ENCODE measurements around the gene RBM34. TPM values are rescaled to one million over a fixed set of nuclear protein-coding genes. Genes with fewer than 3 reads are reported as not detected.
A peak's percentile ranks its signal among the peaks of the same experiment; 100 is the strongest.

Gene RBM34
- total RNA-seq, 2 experiments from 2014 or later: 111 to 116 TPM

DNA sequence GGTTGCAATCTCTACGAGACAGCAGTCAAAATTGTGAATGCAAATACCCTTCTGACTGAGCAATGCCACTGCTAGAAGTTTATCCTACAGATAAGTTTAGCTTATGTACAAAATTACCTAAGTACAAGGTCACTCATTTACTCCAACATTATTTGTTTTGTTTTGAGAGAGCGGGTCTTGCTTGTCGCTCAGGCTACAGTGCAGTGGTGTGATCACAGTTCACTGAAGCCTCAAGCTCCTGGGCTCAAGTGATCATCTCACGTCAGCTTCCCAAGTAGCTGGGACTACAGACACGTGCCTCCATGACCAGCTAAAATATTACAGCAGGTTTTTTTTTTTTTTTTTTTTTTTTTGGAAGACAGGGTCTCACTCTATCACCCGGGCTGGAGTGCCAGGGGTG lies 15.4 kb downstream of the RBM34 start:
- Mint-ChIP-seq H3K36me3 (peaks cover 66% of the 10 kb centered on the region), H3K27me3 (no peaks in the 10 kb centered on the region), H3K27ac (no peak overlapping the region), H3K4me1 (peaks cover 20% of the 10 kb centered on the region), H3K4me3 (no peak overlapping the region), H3K9me3 (ENCODE audit: low read depth) (no peaks in the 10 kb centered on the region)
- ATAC-seq (no peak), DNase-seq (no peak)
- CTCF ChIA-PET: interaction anchor here (0.7 to 1.8 kb wide), 3 partner anchors 11 to 153 kb away, joined by 3 to 7 read pairs (median 4); no protein-coding TSS in a partner anchor

GRCh38 chr1:235142991-235143390 lies 18.1 kb downstream of the RBM34 start:
- Mint-ChIP-seq H3K27me3 (no peaks in the 10 kb centered on the region), H3K9me3 (ENCODE audit: low read depth) (no peaks in the 10 kb centered on the region), H3K4me3 (no peak overlapping the region), H3K36me3 (peaks cover 69% of the 10 kb centered on the region), H3K27ac (no peak overlapping the region), H3K4me1 (peaks cover 32% of the 10 kb centered on the region)
- CTCF ChIA-PET: interaction anchor here (1.3 kb wide), 1 partner anchor 14 kb away, joined by 5 read pairs; no protein-coding TSS in a partner anchor
- no peak for ATAC-seq
- DNase-seq: no peak

DNA sequence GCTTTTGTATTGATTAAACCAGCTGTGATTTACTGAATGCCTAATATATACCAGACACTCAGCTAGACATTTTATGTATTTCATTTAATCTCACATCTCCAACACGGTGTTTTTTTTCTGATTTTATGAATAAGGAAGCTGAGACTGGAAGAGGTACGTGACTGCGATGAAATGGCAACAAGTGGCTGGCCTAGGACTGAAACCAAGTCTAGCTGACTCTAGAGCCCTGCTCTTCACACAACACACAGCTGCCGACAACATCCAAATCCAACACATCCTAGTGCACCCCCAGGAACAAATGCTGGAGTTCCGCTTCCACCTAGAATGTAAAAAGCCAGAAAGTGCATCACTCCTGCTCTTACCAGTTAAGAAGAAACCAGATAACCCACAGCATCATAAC lies 21.7 kb downstream of the RBM34 start:
- Mint-ChIP-seq H3K4me3 (no peak overlapping the region), H3K27me3 (no peaks in the 10 kb centered on the region), H3K27ac (peak overlapping the region; percentile 25), H3K9me3 (ENCODE audit: low read depth) (no peaks in the 10 kb centered on the region), H3K4me1 (peaks cover 23% of the 10 kb centered on the region), H3K36me3 (peaks cover 77% of the 10 kb centered on the region)
- ATAC-seq: no peak
- DNase-seq: no peak
- CTCF ChIA-PET: interaction anchor here (0.9 to 1.3 kb wide), 2 partner anchors 28 to 277 kb away, joined by 3 read pairs; no protein-coding TSS in a partner anchor

GRCh38 chr1:235138821-235139220 lies 22.2 kb downstream of the RBM34 start:
- Mint-ChIP-seq H3K4me1 (peaks cover 21% of the 10 kb centered on the region), H3K9me3 (ENCODE audit: low read depth) (no peaks in the 10 kb centered on the region), H3K27me3 (no peaks in the 10 kb centered on the region), H3K27ac (peak overlapping the region; percentile 52), H3K4me3 (no peak overlapping the region), H3K36me3 (peaks cover 78% of the 10 kb centered on the region)
- CTCF ChIA-PET: interaction anchor here (1.2 to 1.3 kb wide), 2 partner anchors 12 to 29 kb away, joined by 3 read pairs; no protein-coding TSS in a partner anchor
- peak; percentile 36 for ATAC-seq
- DNase-seq: no peak

DNA sequence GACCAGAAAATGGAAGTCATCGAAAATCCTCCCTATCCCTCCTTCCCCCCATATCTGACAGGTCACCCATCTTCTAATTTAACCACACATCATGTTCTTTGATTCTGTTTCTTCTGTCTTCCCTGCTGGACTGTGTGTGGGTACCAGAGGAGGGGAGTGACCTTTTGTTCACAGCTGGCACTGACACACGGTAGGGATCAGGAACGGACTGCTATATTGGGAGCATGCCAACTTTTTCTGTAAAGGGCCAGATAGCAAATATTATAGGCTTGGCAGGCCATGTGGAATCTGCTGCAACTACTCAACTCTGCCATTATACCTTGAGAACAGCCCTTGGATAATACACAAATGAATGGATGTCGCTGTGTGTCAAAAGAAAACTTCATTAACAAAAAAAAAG lies 24.9 kb downstream of the RBM34 start:
- ATAC-seq (no peak), DNase-seq (no peak)
- H3K9me3 Mint-ChIP-seq (ENCODE audit: low read depth): no peaks in the 10 kb centered on the region
- H3K4me3 Mint-ChIP-seq: no peak overlapping the region
- H3K36me3 Mint-ChIP-seq: peaks cover 72% of the 10 kb centered on the region
- CTCF ChIA-PET: no interaction called here
- H3K27me3 Mint-ChIP-seq: no peaks in the 10 kb centered on the region
- peaks cover 28% of the 10 kb centered on the region for H3K4me1 Mint-ChIP-seq
- no peak overlapping the region for H3K27ac Mint-ChIP-seq

GRCh38 chr1:235134171-235134570 lies 26.9 kb downstream of the RBM34 start:
- Mint-ChIP-seq H3K27me3 (no peaks in the 10 kb centered on the region), H3K4me1 (peaks cover 20% of the 10 kb centered on the region), H3K4me3 (no peak overlapping the region), H3K27ac (no peak overlapping the region), H3K9me3 (ENCODE audit: low read depth) (no peaks in the 10 kb centered on the region), H3K36me3 (peaks cover 61% of the 10 kb centered on the region)
- no peak for DNase-seq
- no peak for ATAC-seq
- CTCF ChIA-PET: interaction anchor here (1.4 to 2.0 kb wide), 2 partner anchors 26 to 30 kb away, joined by 6 to 7 read pairs; partner anchors contain the start of gene RBM34

DNA sequence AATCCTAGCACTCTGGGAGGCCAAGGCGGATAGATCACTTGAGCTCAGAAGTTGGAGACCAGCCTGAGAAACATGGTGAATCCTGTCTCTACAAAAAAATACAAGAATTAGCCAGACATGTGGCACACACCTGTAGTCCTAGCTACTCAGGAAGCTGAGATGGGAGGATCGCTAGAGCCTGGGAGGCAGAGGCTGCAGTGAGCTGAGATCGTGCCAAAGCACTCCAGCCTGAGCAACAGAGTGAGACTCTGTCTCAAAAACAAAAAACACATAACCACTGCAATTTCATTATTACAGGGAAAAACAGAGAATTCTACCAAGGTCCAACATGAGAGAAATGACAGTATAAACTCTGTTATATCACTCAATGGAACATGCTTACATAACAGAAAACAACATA lies 28.0 kb downstream of the RBM34 start:
- CTCF ChIA-PET: interaction anchor here (1.4 to 2.0 kb wide), 4 partner anchors 24 to 28 kb away, joined by 3 to 7 read pairs (median 4); partner anchors contain the start of gene RBM34
- DNase-seq: no peak
- Mint-ChIP-seq H3K27ac (no peak overlapping the region), H3K4me3 (no peak overlapping the region), H3K9me3 (ENCODE audit: low read depth) (no peaks in the 10 kb centered on the region), H3K4me1 (peaks cover 11% of the 10 kb centered on the region), H3K36me3 (peaks cover 54% of the 10 kb centered on the region), H3K27me3 (no peaks in the 10 kb centered on the region)
- no peak for ATAC-seq

DNA sequence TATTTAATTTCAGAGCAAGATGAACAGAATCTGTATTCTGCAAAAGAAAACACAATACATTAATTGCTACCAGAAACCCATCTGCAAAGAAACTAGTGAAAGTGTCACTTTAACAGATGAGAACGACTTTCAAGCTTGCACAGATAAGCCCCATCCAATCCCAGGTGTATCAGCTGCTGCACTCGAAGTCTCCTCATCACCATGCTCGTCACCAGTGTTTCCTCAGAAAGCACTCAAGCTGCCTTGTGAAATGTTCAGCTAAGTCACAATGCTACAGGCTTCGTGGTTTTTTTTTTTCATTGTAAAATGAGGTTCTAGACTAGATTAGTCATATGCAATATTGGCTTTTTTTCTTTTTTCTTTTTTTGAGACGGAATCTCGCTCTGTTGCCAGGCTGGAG lies 29.1 kb downstream of the RBM34 start:
- peaks cover 48% of the 10 kb centered on the region for H3K36me3 Mint-ChIP-seq
- CTCF ChIA-PET: interaction anchor here (1.6 to 2.0 kb wide), 2 partner anchors 23 to 29 kb away, joined by 3 to 7 read pairs; partner anchors contain the start of gene RBM34
- DNase-seq: no peak
- no peak overlapping the region for H3K4me3 Mint-ChIP-seq
- H3K9me3 Mint-ChIP-seq (ENCODE audit: low read depth): no peaks in the 10 kb centered on the region
- no peak for ATAC-seq
- H3K27ac Mint-ChIP-seq: no peak overlapping the region
- no peaks in the 10 kb centered on the region for H3K27me3 Mint-ChIP-seq
- peaks cover 13% of the 10 kb centered on the region for H3K4me1 Mint-ChIP-seq

DNA sequence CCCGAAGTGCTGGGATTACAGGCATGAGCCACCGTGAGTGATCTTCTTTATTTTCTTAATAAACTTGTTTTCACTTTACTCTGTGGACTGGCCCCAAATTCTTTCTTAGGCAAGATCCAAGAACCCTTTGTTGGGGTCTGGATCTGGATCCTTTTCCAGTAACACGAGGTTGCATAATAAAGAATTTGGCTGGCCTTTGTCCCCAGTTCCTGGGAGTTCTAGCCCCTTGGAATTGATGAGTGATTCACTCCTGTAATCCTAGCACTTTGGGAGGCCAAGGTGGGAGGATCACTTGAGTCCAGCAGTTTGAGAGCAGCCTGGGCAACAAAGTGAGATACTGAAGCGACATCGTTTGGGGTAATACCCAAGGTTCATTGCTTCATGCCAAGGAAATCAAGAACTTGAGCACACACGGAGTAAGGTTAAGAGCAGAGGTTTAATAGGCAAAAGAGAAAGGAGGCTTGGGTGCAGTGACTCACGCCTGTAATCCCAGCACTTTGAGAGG lies 30.2 kb downstream of the RBM34 start:
- Mint-ChIP-seq H3K9me3 (ENCODE audit: low read depth) (no peaks in the 10 kb centered on the region), H3K27me3 (no peaks in the 10 kb centered on the region), H3K36me3 (peaks cover 48% of the 10 kb centered on the region), H3K4me1 (peaks cover 22% of the 10 kb centered on the region), H3K4me3 (no peak overlapping the region), H3K27ac (no peak overlapping the region)
- no peak for ATAC-seq
- no peak for DNase-seq
- CTCF ChIA-PET: interaction anchor here (0.7 kb wide), 2 partner anchors 317 to 711 kb away, joined by 3 read pairs; no protein-coding TSS in a partner anchor

DNA sequence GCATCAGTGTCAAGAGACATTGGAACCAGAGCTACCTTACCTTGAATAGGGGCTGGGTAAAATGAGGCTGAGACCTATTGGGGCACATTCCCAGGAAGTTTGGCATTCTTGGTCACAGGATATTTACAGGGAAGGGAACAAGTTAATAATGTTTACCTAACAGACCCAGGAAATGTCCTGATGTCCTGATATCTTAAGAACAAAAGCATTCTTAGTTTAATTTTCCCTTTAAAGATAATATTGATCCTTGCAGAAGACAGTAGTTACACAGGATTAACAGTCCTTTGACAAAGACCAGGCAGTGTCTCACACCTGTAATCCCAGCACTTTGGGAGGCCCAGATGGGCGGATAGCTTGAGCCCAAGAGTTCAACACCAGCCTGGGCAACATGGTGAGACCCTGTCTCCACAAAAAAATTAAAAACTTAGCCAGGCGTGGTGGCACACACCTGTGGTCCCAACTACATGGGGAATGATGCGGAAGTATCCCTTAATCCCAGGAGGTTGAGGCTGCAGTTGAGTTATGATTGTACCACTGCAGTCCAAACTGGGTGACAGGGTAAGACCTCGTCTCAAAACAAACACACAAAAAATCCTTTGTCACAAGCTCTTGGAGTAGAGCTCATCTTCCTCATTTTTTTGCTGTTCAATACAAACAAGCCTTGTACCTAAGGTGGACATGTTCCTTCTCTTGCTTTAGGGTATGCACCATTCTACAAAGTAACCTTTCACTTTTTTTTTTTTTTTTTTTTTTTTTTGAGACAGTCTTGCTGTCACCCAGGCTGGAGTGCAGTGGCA lies 31.1 kb downstream of the RBM34 start:
- Mint-ChIP-seq H3K36me3 (peaks cover 45% of the 10 kb centered on the region), H3K27ac (peak overlapping the region; percentile 78), H3K9me3 (ENCODE audit: low read depth) (no peaks in the 10 kb centered on the region), H3K27me3 (no peaks in the 10 kb centered on the region), H3K4me3 (peak overlapping the region; percentile 36), H3K4me1 (peaks cover 28% of the 10 kb centered on the region)
- ATAC-seq (no peak), DNase-seq (no peak)
- CTCF ChIA-PET: interaction anchor here (0.7 to 1.3 kb wide), 4 partner anchors 32 to 711 kb away, joined by 3 to 4 read pairs (median 3); no protein-coding TSS in a partner anchor

DNA sequence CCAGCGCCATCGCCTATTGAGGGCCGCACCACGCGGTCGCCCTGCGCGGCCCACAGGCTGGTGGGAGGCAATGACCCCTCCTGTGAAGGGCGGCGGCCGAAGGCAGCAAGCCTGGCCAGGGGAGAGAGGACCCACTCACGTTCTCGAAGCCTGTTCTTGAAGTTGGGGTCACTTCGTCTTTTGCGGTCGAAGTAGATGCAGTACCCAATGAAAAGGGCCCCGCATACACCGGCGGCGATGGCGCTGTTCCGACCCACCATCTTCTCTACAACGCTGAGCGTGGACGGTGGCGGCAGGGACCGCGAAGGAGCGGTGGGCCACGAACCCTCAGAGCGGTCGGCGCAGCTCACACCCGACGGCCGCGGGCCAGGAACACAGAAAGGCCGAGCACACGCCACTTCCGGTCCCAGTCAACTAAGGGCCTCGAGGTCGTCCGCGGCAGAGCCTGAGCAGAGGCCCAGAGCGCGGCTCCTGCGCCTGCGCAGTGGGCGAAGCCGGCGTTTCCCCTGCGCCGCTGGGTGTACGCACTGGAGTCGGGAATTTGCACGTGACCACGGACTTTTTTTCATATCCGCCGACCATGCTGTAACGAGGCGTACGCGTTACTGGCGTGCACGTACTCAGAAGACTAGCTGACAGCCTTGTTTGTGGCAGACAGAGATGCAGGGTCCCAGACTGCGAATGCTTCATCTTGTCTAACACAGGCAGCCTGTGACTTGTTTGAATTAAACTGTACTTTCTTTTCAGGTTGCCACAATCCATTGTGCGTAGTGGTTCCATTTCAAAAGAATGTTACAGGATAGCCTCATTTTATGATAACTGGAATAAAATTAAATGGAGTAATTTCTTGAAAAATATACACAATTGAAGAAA lies 32.4 kb downstream of the RBM34 start, which contains the start of gene TOMM20:
Gene TOMM20 (minus strand): TSS at position 382 of the 873 bp plus-strand sequence. CDS start 122 bp downstream, at position 260.
- CTCF ChIA-PET: interaction anchor here (0.6 to 5.5 kb wide), 9 partner anchors 8 to 288 kb away, joined by 3 to 38 read pairs (median 3); partner anchors contain the start of genes ARID4B and GGPS1
- peak; percentile 97 for DNase-seq
- H3K27ac Mint-ChIP-seq: peak within 1 kb of the TSS; percentile 98
- peak within 1 kb of the TSS; percentile 88 for H3K4me3 Mint-ChIP-seq
- H3K27me3 Mint-ChIP-seq: no peaks in the 10 kb centered on the region
- peak; percentile 94 for ATAC-seq
- no peaks in the 10 kb centered on the region for H3K9me3 Mint-ChIP-seq (ENCODE audit: low read depth)
- peaks cover 44% of the 10 kb centered on the region for H3K36me3 Mint-ChIP-seq
- peaks cover 38% of the 10 kb centered on the region for H3K4me1 Mint-ChIP-seq

GRCh38 chr1:235127732-235128455 lies 33.2 kb downstream of the RBM34 start:
- Mint-ChIP-seq H3K9me3 (ENCODE audit: low read depth) (no peaks in the 10 kb centered on the region), H3K27ac (peak overlapping the region; percentile 98), H3K36me3 (peaks cover 43% of the 10 kb centered on the region), H3K27me3 (no peaks in the 10 kb centered on the region), H3K4me1 (peaks cover 40% of the 10 kb centered on the region), H3K4me3 (peak overlapping the region; percentile 88)
- ATAC-seq (no peak), DNase-seq (no peak)
- CTCF ChIA-PET: interaction anchor here (0.6 to 5.5 kb wide), 8 partner anchors 9 to 844 kb away, joined by 3 to 38 read pairs (median 3); no protein-coding TSS in a partner anchor

Measured in activated CD8-positive, alpha-beta memory T cell treated with anti-CD3 and anti-CD28 coated beads, Interleukin-2, amount 10 ng/mL, durations not matched to agents 7 days and 5 days (primary cell).